K562 (cell line): ENCODE data around the gene RACK1. TPM values are rescaled to one million over a fixed set of nuclear protein-coding genes. Genes with fewer than 3 reads are reported as not detected.

Source experiments
- BDP1 ChIP-seq: IDR thresholded peaks from 3 replicates; pipeline ENCODE4 v1.6.1; 2011; ENCODE audit not compliant: insufficient read length, insufficient read depth
- CBFB ChIP-seq: sonication (generic); formaldehyde crosslinking; IDR thresholded peaks from 2 replicates; pipeline ENCODE4 v1.4.0; 2020; ENCODE audit warnings: mild to moderate bottlenecking, missing genetic modification reagents
- CREB1 ChIP-seq, 2 experiments: sonication (generic) in 1 of 2; formaldehyde crosslinking in 1 of 2; IDR thresholded peaks; 2 replicates each; pipeline versions ENCODE4 v1.6.1 to v1.8.0; 2012 to 2022; ENCODE audit warnings: inconsistent platforms in 1 of 2, mild to moderate bottlenecking in 1 of 2, missing genetic modification reagents in 1 of 2, moderate library complexity in 1 of 2
- EZH2 ChIP-seq: IDR thresholded peaks from 2 replicates; pipeline ENCODE4 v1.6.1; 2012; ENCODE audit warnings: low read depth, mild to moderate bottlenecking, inconsistent platforms, low read length, borderline replicate concordance
- FOXA1 ChIP-seq: fragments of 450-650 bp; IDR thresholded peaks from 2 replicates; pipeline ENCODE4 v1.6.1; 2016; ENCODE audit warnings: mild to moderate bottlenecking, borderline replicate concordance
- HDAC8 ChIP-seq: fragments of 450-650 bp; IDR thresholded peaks from 2 replicates; pipeline ENCODE4 v1.6.1; 2016; ENCODE audit warnings: mild to moderate bottlenecking, missing genetic modification characterization, moderate library complexity, missing compliant biosample characterization
- LCOR ChIP-seq: sonication (generic); formaldehyde crosslinking; IDR thresholded peaks from 2 replicates; pipeline ENCODE4 v1.8.0; 2022; ENCODE audit warnings: mild to moderate bottlenecking, missing genetic modification reagents
- MCM5 ChIP-seq: fragments of 450-650 bp; IDR thresholded peaks from 2 replicates; pipeline ENCODE4 v1.6.1; 2016; ENCODE audit warnings: low read depth
- MEIS2 ChIP-seq: fragments of 450-650 bp; IDR thresholded peaks from 2 replicates; pipeline ENCODE4 v1.6.1; 2014; ENCODE audit warnings: mild to moderate bottlenecking; ENCODE audit not compliant: partially characterized antibody
- NONO ChIP-seq, 2 experiments: fragments of 200-400 bp in 1 of 2; fragments of 450-650 bp in 1 of 2; formaldehyde crosslinking in 1 of 2; IDR thresholded peaks; 2 replicates each; pipeline ENCODE4 v1.6.1; 2017; ENCODE audit warnings: low read depth in 2 of 2, mild to moderate bottlenecking in 2 of 2, moderate library complexity in 2 of 2, low read length in 1 of 2
- POLR2B ChIP-seq: fragments of 450-650 bp; IDR thresholded peaks from 2 replicates; pipeline ENCODE4 v1.6.1; 2018; ENCODE audit warnings: low read depth; ENCODE audit not compliant: partially characterized antibody
- POLR2H ChIP-seq: IDR thresholded peaks from 2 replicates; pipeline ENCODE4 v1.6.1; 2016; ENCODE audit warnings: missing genetic modification characterization, low read depth, mild to moderate bottlenecking, control low read depth, missing compliant biosample characterization, moderate library complexity
- RUNX1 ChIP-seq: sonication (generic); IDR thresholded peaks from 2 replicates; pipeline ENCODE4 v1.6.1; 2016; ENCODE audit warnings: antibody characterized with exemption, low read depth
- TRIM24 ChIP-seq, 2 experiments: fragments of 450-650 bp; IDR thresholded peaks; 2 replicates each; pipeline ENCODE4 v1.6.1; 2016
- ZNF217 ChIP-seq: sonication (generic); formaldehyde crosslinking; IDR thresholded peaks from 2 replicates; pipeline ENCODE4 v1.8.0; 2022; ENCODE audit warnings: mild to moderate bottlenecking, missing genetic modification reagents
- ZNF3 ChIP-seq: fragments of 250-450 bp; sonication (Bioruptor Pico); IDR thresholded peaks from 2 replicates; pipeline ENCODE4 v1.5.0; 2021; ENCODE audit warnings: mild to moderate bottlenecking, moderate library complexity
- ZNF696 ChIP-seq: fragments of 250-450 bp; sonication (Bioruptor Pico); conservative IDR thresholded peaks from 2 replicates; pipeline ENCODE4 v1.4.0; 2020; ENCODE audit warnings: mild to moderate bottlenecking, moderate library complexity
- polyA plus RNA-seq, 8 experiments: library from polyadenylated mRNA; depleted of rRNA in 4 of 8; stranded (reverse) in 5 of 8; unstranded in 3 of 8; fragments of >200 nt; fragmentation: Nextera tagmentation in 2 of 8; fragmentation: Illumina TruSeq in 1 of 8; extraction: Ambion mirVana in 2 of 8; extraction: Trizol in 1 of 8; gene quantifications; 2 replicates each; pipeline versions ENCODE4 v1.2.1 to v1.2.3, GENCODE V29; 2011 to 2014; ENCODE audit warnings: inconsistent platforms in 1 of 8, missing spikeins in 1 of 8
- total RNA-seq, 7 experiments: library from RNA; depleted of rRNA in 6 of 7; stranded (reverse); fragments of >200 nt in 6 of 7; fragmentation: Illumina TruSeq in 2 of 7; extraction: Trizol in 2 of 7; gene quantifications; 2 replicates each; pipeline versions ENCODE4 v1.2.1 to v1.2.3, GENCODE V29; 2011 to 2021; ENCODE audit warnings: low replicate concordance in 1 of 7
- TF ChIP-seq, protein P1 (sequence below): sonication (generic); formaldehyde crosslinking; IDR thresholded peaks from 2 replicates; pipeline ENCODE4 v1.8.0; 2023; ENCODE audit warnings: missing genetic modification reagents, mild to moderate bottlenecking, borderline replicate concordance
- TF ChIP-seq, protein P2 (sequence below): fragments of 450-650 bp; IDR thresholded peaks from 2 replicates; pipeline ENCODE4 v1.6.1; 2014; ENCODE audit warnings: low read depth, mild to moderate bottlenecking, moderate library complexity, borderline replicate concordance
- TF ChIP-seq, protein P3 (sequence below): fragments of 450-650 bp; formaldehyde crosslinking; IDR thresholded peaks from 2 replicates; pipeline ENCODE4 v1.4.0; 2020; ENCODE audit warnings: mild to moderate bottlenecking

Gene RACK1
- total and polyA plus RNA-seq, 9 of the 15 experiments (the other 6 are each of a cell fraction or from before 2014, with no cell fraction given): 2,303 to 5,311 (median 3,833) TPM

DNA sequence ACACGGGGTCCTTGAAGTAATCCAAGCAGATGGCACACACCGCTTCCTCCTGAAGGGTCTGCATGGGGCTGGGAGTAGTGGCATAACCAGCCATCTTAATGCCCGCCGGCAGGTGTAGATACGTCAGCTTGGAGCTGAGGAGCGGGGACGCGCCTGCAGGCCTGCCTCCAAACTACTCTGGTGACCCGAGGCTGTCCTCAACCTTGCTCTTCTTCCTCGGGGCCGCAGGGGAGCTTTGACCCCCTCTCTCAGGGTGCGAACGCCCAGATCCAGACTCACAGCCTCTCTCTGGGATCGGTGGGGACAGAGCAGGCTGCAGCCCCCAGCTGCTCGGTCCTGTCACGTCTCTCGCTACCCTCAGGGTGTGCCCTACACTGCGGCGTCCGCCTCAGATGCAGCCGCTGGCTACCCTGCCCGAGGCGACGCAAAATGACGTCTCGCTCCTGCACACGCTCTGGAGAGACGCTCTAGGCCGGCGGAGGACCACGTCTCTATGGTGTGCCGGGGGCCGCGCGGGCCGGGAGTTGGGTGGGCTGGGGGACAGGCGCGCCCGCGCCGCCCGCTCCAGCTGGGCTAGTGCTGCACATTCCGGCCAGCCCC, 17.1 kb upstream of the RACK1 start, which contains the start of gene TRIM52 (continued):
- TF ChIP-seq MEIS2 (no peak), CREB1 (IDR thresholded peaks at IDR 0.05) (peak; percentile 98), CREB1 (CRISPR knock-in tag; IDR thresholded peaks at IDR 0.05) (peak; percentile 97), FOXA1 (no peak), BDP1 (no peak), EZH2 (no peak), POLR2B (peak; percentile 78), ZNF217 (CRISPR knock-in tag) (no peak), TRIM24 (IDR thresholded peaks at IDR 0.05) (no peak), ZNF3 (CRISPR knock-in tag) (no peak), ZNF696 (no peak), MCM5 (no peak), RUNX1 (no peak; the same call in 1 of the 2 replicates), POLR2H (no peak; the same call in 1 of the 2 replicates), NONO (IDR thresholded peaks at IDR 0.05; ENCODE audit: low read depth in 2 of 2, low read length in 1 of 2) (peak in 1 of 2 experiments; percentile 59; a peak in 1 of 4 replicates), HDAC8 (no peak), CBFB (CRISPR knock-in tag) (peak; percentile 85; the same call in 1 of the 2 replicates), LCOR (no peak)
- TF ChIP-seq, protein P1, sequence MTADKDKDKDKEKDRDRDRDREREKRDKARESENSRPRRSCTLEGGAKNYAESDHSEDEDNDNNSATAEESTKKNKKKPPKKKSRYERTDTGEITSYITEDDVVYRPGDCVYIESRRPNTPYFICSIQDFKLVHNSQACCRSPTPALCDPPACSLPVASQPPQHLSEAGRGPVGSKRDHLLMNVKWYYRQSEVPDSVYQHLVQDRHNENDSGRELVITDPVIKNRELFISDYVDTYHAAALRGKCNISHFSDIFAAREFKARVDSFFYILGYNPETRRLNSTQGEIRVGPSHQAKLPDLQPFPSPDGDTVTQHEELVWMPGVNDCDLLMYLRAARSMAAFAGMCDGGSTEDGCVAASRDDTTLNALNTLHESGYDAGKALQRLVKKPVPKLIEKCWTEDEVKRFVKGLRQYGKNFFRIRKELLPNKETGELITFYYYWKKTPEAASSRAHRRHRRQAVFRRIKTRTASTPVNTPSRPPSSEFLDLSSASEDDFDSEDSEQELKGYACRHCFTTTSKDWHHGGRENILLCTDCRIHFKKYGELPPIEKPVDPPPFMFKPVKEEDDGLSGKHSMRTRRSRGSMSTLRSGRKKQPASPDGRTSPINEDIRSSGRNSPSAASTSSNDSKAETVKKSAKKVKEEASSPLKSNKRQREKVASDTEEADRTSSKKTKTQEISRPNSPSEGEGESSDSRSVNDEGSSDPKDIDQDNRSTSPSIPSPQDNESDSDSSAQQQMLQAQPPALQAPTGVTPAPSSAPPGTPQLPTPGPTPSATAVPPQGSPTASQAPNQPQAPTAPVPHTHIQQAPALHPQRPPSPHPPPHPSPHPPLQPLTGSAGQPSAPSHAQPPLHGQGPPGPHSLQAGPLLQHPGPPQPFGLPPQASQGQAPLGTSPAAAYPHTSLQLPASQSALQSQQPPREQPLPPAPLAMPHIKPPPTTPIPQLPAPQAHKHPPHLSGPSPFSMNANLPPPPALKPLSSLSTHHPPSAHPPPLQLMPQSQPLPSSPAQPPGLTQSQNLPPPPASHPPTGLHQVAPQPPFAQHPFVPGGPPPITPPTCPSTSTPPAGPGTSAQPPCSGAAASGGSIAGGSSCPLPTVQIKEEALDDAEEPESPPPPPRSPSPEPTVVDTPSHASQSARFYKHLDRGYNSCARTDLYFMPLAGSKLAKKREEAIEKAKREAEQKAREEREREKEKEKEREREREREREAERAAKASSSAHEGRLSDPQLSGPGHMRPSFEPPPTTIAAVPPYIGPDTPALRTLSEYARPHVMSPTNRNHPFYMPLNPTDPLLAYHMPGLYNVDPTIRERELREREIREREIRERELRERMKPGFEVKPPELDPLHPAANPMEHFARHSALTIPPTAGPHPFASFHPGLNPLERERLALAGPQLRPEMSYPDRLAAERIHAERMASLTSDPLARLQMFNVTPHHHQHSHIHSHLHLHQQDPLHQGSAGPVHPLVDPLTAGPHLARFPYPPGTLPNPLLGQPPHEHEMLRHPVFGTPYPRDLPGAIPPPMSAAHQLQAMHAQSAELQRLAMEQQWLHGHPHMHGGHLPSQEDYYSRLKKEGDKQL (CRISPR knock-in tag): no peak
- TF ChIP-seq, protein P2, sequence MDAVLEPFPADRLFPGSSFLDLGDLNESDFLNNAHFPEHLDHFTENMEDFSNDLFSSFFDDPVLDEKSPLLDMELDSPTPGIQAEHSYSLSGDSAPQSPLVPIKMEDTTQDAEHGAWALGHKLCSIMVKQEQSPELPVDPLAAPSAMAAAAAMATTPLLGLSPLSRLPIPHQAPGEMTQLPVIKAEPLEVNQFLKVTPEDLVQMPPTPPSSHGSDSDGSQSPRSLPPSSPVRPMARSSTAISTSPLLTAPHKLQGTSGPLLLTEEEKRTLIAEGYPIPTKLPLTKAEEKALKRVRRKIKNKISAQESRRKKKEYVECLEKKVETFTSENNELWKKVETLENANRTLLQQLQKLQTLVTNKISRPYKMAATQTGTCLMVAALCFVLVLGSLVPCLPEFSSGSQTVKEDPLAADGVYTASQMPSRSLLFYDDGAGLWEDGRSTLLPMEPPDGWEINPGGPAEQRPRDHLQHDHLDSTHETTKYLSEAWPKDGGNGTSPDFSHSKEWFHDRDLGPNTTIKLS: peak; percentile 85; the same call in 1 of the 2 replicates
- TF ChIP-seq, protein P3, sequence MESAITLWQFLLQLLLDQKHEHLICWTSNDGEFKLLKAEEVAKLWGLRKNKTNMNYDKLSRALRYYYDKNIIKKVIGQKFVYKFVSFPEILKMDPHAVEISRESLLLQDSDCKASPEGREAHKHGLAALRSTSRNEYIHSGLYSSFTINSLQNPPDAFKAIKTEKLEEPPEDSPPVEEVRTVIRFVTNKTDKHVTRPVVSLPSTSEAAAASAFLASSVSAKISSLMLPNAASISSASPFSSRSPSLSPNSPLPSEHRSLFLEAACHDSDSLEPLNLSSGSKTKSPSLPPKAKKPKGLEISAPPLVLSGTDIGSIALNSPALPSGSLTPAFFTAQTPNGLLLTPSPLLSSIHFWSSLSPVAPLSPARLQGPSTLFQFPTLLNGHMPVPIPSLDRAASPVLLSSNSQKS (CRISPR knock-in tag): no peak
